HG02798 (cell line): ENCODE measurements around the gene SMPD1.

Source experiments
- ATAC-seq: cut with Tn5 transposase; IDR thresholded peaks from one replicate; pipeline ENCODE4 v1.9.1; 2021; ENCODE audit warnings: mild to moderate bottlenecking; ENCODE audit not compliant: unreplicated experiment, poor library complexity

SMPD1 gene

DNA sequence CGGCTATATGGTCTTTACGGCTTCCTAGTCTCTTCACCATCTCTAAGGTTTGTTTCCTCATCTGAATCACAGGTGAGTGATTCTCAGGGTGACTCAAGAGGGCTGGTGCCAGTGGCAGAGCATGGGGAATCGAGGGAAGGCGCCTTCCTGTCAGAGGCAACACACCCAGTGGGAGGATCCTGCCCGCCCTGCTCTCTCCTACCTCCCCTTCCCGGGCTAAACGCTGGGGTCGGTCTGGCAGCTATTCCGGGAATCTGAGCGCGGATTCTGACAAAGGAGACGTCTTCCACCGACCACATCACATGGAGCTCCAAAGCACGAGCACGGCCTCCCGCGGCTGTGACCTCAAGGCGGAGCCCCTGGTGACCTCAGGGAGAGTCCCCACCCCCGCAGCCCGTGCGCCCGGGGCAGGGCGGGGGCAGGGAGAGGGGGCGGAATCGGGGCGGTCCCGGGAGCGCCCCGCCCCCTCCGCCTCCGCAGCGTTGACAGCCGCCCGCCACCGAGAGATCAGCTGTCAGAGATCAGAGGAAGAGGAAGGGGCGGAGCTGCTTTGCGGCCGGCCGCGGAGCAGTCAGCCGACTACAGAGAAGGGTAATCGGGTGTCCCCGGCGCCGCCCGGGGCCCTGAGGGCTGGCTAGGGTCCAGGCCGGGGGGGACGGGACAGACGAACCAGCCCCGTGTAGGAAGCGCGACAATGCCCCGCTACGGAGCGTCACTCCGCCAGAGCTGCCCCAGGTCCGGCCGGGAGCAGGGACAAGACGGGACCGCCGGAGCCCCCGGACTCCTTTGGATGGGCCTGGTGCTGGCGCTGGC, at the start of gene SMPD1:
Gene SMPD1 (plus strand): TSS at position 570 of the 813 bp plus-strand sequence. CDS start 125 bp downstream, at position 695.
- ATAC-seq: peak; percentile 99

DNA sequence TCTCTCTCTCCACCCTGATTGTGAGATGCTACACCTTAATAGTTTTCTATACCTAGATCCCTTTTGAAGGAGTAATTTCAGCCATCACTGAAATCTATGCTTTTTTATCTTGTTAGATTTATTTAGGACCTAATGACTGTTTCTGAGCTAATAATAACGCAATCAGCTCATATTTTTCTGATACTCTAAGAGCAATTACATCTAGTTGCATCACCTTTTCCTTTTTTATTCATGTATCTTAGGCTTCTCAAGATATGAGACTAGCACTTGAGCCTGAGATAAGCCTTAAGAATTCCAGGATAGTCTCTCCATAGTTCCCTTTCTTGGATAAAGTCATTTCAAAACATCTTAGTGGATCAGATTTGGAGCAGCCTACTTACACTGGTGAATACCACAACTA, 44.9 kb upstream of the SMPD1 start:
- ATAC-seq: no peak

DNA sequence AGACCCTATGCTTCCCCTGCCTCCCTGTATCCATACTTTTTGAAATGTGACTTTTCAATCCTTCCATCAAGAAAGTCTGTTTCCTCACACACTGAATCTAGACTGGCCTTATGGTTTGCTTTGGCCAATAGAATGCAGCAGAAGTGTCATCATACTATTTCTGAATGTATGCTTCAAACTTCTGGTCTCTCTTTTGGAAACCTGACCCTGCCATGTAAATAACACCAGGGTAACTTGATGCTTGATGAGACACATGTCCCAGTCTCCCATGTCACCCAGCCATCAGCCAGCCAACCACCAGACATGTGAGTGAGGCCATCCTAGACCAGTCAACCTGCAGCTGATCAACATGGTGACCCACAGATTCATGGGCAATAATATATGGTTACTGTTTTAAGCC, 40.2 kb upstream of the SMPD1 start:
- no peak for ATAC-seq

DNA sequence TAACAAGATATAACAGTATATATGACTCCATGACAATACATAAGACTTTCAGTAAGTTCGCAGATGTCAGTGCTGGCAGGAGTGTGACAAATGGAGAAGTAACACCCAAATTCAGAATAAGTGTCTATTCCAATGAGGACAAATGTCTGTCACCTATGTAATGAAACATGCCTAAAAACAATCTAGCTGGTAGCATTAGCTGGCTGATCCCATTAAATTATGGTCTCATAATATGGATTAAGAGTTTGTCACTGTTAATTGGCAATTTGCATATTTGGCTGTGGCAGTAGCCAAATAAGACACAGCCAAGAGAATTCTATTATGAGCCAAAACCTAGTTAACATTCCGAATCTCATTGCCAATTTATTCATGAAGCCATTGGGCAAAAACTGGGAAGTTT, 39.8 kb upstream of the SMPD1 start:
- ATAC-seq: no peak

DNA sequence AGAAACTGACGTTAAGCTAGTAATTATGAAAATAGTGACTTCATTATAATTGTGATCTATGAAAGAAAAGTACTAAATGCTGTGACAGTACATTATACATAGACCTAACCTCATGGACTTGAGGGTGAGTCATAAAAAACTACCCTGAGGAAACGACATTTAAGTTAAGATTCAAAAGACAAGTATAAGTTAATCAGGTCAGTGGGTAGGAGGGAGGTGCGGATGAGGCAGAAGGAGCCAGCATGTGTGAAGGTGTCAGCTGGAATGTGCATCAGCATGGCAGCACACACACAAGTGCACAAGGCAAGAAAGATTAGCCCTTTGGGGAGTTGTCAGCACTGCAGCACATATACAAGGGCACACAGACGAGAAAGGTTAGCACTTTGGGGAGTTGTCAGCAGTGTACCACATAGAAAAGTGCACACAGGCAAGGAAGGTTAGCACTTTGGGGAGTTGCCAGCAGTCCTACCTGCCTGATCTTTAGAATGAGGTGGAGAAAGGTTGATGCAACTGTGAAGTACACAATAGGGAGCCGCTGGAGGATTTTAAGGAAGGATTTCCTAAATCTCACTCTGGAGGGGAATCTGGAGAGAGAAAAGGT, 38.4 kb upstream of the SMPD1 start:
- no peak for ATAC-seq

DNA sequence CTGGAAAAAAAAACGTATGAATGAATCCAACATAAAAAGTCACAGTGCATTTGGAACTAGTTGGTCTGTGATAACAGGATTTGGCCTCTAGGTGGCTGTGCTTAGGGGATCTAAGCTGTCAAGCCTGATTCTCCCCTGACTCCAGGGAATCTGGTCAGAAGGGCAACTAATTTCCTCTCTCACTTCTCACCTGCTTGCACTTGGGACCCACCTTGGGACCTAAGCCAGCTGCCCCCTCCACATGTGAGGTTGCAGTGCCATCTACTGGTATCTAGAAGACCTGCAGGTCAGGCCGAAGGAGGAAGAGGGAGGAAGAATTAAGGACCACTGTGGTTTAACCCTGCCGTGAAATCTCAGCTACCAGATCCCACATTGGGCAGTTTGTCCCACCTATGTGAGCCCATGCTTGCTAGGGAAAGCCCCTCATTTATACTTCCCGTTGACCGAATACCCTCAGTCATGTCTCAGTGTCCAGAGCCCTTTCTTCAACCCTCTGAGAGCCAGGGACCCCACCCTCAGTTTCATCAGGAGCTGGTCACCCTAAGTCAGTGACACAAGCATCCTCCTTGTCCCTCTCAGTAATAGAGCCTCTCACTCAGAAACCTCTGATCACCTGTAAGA, 36.8 kb upstream of the SMPD1 start:
- peak; percentile 79 for ATAC-seq

DNA sequence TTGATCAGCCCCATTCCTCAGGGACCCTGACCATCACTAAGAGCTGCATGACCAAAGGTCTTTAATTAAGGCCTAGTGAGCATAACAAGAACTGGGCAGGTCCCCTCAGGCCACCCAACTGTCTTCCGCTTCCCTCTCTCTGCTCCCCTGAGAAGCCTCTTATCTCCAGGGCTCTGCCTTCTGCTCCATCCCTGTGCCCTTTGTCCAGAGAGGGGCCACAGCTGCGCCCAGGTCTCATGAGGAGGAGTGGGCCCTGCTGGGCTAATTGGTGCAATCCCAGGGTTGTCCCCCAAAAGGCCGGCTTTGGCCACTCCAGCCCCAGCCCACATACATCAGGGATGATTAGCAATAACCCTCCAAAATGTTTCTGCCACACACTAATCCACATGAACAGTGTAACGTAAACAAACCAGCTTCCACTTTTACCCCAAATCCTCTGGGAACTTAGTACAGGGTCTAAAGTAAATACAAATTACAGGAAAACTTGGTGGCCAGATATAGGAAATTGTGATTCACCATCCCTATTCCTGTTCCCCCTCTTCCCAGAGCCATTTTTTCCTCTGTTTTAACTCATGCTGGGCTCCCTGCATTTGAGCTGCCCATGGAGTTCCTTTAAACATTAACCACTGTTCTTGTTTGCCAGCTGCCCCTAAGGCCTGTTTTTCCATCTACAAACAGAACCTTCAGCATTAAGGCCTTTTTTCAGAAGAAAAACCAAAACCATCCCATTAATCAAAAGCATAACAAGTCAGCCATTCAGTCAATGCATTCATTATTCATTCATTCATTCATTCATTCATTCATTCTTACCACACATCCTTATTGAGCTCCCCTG, 35.4 kb upstream of the SMPD1 start:
- no peak for ATAC-seq

DNA sequence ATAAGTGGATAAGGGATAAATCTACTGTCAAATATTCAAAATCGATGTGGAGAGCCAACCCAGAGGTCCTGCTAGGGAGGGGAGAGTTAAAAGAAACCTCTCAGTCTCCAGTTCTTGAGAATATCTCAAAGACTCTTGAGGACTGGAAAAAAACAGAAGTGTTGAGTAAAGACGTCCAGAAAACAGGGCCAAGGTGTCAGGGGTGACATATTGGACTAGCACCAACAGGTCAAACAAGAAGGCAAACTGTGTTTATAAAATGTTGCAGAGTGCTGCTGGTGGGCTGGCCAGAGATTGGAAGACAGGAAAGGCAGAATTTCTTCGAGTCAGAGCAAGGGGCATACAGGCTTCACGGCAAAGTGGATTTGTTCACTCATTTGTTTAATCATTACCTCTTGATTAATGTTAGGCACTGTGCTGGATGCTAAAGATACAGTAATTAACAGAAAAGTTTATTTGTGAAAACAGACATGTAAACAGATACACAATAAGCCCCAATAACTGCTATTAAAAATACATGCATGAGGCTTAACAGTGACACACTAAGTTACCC, 33.7 kb upstream of the SMPD1 start:
- no peak for ATAC-seq

DNA sequence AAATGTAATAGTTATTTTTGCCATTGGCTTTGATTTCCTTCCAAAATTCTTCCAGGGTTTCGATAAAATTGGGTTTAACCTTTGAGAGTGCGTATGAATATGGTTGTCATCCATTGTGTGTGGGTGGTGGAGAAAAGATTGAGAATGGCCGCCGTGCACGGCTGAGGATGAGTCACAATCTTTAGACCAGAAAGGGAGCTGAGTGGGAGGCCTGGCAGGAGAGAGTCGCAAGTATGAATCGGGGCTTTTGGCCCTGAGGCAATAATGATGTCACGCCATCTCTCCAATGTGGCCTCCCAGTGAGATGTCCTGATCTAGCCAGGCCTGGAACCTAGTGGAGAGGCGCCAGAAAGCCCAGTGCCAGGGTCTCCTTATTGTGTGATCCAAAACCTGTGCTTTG, 33.1 kb upstream of the SMPD1 start:
- no peak for ATAC-seq

DNA sequence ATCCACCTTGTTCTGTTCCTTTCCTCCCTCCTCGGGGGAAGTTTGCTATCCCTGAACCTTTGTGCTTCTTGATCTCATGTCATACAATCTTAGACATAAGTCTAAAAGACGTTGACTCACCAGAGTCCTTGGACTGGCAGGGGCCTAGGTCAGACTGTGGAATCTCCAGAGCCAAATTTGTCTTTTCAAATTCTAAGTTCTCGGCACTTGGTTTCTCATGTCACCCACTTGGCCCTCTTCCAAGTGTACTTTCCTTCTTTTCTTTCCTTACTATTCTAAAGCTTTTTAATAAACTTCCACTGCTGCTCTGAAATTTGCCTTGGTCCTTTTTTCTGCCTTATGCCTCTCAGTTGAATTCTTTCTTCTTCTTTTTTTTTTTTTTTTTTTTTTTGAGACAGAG, 30.1 kb upstream of the SMPD1 start:
- ATAC-seq: no peak

DNA sequence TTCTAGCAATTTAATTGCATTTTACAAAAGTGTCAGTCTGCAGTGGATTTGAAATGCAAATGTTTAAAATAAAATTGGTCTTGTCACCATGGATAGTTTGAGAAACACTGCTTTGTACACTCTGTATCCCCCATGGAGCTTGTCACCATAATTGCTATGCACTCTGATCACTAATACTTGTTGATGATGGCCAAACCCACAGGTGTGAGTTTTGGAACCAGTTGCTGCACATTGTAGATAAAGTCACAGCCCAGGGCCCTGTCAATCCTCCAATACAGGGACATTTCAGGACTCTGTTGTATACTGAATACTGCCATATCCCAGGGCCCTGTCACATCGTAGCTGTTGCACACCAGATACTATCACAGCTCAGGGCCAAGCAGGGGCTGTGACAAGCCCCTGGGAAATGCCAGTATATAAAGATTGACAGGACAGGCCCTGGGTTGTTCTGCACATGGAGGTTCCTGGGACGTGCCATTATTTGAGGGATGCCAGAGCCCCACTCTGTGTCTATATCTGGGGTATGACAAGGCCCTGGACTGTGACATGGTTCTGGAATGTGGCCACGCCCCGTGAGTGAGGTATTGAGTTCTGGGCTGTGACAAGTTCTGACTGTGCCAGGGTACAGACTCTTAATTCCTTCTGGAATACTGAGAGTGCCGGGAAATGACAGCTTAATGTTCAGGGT, 27.9 kb upstream of the SMPD1 start:
- ATAC-seq: no peak

DNA sequence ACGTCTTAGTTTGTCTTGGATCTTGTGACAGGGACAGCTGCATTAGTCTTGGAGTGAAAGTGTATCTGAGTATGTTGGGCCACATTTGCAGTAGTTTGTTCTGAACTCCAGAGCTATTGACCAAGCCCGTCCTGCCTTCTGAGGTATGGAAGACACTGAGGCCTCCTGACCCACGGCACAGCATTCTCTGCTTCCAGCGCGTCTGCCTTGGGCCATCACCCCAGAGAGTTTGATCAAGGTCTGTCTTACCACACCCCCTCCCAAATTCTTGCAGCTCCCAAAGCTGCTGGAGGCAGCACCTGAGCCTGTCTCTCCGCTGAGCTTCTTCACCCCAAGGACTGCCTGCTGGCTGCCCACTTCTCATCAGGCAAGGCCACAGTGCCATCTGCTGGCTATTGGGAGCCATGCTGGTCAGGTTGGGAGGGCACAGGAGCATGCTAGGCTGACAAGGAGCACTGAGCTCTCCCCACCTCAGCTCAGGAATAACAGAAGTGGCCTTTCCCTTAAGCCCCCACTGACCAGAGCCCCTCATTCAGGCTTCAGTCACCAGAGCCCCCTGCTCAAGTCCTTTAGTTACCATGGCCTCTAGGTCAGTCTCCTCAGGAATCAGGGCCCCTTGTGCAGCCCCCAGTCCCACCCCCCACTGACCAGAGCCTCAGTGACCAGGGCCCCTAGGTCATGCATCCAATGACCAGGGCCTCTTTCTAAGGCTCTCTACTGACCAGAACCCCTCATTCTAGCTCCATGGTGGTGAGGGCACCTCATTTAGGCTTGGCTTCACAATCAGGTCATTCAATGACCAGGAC, 27.2 kb upstream of the SMPD1 start:
- ATAC-seq: peak; percentile 98

DNA sequence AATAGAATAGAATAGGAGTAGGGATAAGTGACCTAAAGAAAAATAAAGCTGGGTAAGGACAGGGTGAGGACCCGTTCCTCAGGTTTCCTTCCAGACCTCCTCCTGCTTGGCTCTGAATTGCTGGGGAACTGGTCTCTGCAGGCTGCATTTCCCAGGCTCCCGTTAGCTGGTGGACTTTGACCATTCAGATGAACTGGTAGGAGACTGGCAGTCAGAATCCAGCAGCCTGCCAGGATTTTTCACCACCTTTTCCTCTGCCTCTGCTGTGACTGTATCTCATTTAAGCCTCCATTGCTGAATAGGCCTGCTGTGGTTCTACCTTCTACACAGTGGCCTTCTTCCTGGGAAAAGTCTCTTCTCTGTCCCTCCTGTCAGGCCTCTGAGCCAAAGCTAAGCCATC, 24.6 kb upstream of the SMPD1 start:
- ATAC-seq: no peak

DNA sequence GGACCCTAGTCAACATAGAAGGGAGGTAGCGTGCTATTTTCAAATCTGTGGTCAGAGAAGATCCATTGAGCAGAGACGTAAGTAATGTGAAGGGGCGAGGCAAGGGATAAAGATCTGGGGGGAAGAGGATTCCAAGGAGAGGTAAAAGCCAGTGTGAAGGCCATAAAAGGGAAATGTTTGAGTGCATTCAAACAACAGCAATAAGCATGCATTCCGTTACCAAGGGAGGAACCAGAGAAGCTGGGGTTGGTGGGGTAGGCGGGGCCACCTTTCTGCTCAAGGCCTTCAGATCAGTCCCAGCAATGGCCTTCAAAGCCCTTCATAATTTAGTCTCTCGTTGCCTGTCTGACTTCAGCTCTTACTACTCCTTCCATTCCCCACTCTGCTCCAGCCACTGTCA, 18.4 kb upstream of the SMPD1 start:
- no peak for ATAC-seq

DNA sequence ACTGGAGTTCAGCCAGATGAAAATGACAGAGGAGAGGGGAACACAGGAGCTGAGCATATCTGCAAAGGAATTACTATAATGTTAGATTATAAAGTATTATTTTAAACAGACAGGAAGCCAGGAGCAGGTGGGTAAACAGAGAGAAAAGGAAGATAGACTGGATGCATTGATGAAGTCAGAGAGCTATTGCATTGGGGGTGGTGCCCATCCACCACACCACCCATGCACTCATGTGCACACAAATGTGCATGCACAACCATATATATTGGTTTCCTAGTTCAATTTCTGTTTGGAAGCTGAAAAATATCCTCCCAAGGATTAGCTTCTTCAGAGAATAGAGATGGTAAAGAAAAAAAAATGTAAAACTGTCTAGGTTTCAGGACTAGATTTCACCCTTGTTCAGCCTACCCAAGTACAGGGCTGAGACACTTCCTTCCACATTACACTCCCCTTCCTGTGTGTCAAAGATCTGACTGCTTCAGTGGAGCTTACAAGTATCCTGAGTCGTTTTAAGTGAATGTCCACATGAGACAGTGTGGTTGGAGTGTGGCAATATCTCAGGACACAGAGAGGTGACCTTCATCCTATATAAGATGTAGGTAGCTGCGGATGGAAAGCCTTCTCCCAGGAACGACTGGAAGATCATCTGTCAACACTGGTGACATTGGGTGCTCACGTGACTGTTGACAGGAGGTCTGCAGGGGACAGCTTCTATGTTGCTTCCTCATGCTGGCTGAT, 12.2 kb upstream of the SMPD1 start:
- ATAC-seq: no peak

DNA sequence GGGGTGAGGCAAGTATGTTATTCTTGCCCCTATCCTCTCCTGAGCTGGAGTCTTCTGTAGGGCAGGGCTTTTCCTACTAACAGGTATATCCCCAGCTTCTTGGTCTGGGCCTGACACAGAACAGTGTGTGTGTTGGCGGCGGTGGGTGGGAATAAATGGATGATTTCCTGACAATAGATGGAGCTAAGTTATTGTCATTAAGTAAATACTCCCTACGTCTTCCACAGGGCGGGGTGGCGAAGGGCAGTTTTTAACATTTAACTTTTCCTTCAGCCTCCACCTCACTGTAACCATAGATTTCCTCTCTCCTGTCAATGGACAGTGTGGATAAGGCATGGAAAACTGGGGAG, 11.7 kb upstream of the SMPD1 start:
- no peak for ATAC-seq

DNA sequence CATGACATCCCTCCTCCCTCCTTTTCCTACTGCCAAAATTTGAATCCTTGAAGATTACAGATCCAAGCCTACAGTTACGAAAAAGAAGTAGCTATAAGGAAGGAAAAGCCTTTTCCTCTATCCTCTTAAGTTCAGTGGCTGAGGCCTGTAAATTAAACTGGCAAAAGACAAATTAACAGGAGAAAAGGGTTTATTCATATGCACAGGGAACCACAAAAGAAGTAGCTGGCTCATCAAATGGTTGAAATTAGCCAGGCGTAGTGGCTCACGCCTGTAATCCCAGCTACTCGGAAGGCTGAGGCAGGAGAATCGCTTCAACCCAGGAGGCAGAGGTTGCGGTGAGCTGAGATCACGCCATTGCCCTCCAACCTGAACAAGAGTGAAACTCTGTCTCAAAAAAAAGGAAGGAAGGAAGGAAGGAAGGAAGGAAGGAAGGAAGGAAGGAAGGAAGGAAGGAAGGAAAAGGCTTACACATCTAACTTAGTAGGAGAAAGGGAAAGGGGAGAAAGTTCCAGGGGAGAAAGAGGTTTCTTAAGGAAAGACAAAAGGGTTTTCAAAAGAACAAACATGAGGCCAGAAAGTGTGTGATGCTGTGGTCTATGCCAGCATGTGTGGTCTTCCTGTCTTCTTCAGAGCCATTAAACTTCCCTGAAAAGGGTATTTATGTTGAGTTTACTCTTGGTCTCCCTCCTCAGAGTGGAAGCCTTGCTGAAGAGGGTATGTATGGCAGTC, 5.1 kb upstream of the SMPD1 start:
- no peak for ATAC-seq
